Measurements from ENCODE around the gene NDFIP1. TPM values are rescaled to one million over a fixed set of nuclear protein-coding genes. Genes with fewer than 3 reads are reported as not detected.

NDFIP1 gene, protein sequence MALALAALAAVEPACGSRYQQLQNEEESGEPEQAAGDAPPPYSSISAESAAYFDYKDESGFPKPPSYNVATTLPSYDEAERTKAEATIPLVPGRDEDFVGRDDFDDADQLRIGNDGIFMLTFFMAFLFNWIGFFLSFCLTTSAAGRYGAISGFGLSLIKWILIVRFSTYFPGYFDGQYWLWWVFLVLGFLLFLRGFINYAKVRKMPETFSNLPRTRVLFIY
- total RNA-seq: 87.5 and 115 TPM in 2 replicates

DNA sequence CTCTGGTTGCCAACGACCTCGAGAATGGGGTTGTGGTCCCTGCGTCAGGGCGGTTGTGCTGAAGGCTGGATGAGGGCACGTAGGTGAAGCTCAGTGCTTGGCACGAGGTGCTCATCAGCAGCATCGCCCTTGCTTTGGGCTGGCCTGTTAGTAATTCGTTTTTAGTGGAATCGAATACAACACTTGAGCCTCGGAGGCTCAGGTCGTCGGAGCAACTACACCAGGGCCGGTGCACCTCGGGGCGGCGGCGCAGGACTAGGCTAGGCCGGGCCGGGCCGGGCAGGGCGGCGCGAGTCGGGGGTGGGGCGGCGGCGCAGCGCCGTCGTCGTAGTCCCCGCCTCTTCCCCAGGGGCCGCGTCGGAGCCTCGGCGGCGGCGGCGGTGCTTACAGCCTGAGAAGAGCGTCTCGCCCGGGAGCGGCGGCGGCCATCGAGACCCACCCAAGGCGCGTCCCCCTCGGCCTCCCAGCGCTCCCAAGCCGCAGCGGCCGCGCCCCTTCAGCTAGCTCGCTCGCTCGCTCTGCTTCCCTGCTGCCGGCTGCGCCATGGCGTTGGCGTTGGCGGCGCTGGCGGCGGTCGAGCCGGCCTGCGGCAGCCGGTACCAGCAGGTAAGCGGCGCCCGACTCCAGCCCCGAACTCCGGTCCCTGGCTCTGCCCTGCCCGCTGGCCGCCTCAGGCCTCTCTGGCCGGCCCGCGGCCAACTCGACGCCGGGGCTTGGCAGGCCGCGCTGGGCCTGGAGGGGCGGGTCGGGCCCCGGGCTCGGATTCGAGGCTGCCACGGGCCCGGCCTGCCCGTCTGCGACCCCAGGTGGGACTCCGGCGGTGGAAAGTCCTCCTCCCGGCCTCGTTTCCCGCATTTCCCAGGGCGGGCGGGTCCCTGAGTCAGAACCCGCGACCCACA lies at the start of gene NDFIP1:
Gene NDFIP1, plus strand, starts transcription at position 348 of the 899 bp plus-strand sequence. Its CDS starts 196 bp downstream, at position 544.
- TF ChIP-seq, protein P1, sequence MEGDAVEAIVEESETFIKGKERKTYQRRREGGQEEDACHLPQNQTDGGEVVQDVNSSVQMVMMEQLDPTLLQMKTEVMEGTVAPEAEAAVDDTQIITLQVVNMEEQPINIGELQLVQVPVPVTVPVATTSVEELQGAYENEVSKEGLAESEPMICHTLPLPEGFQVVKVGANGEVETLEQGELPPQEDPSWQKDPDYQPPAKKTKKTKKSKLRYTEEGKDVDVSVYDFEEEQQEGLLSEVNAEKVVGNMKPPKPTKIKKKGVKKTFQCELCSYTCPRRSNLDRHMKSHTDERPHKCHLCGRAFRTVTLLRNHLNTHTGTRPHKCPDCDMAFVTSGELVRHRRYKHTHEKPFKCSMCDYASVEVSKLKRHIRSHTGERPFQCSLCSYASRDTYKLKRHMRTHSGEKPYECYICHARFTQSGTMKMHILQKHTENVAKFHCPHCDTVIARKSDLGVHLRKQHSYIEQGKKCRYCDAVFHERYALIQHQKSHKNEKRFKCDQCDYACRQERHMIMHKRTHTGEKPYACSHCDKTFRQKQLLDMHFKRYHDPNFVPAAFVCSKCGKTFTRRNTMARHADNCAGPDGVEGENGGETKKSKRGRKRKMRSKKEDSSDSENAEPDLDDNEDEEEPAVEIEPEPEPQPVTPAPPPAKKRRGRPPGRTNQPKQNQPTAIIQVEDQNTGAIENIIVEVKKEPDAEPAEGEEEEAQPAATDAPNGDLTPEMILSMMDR (IDR thresholded peaks at IDR 0.05; ENCODE audit: extremely low read depth, low read depth, low read length): no peak
- Histone ChIP-seq H3K4me1 (ENCODE audit: insufficient read depth, low read length) (peaks cover 13% of the 10 kb centered on the region), H3K4me3 (ENCODE audit: insufficient read depth, low read length) (peak within 1 kb of the TSS; percentile 90)

DNA sequence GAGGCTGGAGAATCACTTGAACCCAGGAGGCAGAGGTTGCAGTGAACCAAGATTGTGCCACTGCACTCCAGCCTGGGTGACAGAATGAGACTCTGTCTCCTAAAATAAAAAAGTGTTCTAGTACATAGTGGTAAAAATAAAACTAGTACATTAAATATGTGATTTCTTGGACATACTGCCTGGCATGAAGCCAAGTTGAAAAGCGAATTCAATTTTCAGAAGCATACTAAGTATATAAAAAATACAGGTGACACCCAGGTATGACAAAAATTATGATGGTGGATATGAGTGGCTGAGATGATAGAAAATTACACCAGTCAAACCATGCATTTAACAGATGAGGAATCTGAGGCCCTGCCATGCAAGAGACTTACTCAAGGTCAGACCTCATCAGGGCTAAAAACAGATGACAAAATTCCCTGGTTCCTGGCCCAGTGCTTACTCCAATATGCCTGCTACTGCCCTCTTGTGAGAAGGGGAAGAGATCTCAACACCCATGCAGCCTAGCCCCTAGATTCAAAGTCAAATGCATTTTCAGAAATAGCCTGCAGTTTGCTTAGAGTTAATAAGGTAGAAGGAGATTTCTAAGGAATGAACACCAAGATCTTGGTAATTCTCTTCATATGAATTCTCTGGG lies 49.2 kb upstream of the NDFIP1 start:
- H3K4me1 ChIP-seq (ENCODE audit: insufficient read depth, low read length): peaks cover 20% of the 10 kb centered on the region
- no peak overlapping the region for H3K4me2 ChIP-seq (ENCODE audit: insufficient read depth, low read length)
- H2AFZ ChIP-seq (ENCODE audit: low read length): no peak overlapping the region
- DNase-seq (ENCODE audit: insufficient read length, low spot score, missing footprints): peak; percentile 66
- no peaks in the 10 kb centered on the region for H4K20me1 ChIP-seq (ENCODE audit: insufficient read depth, low read length)
- no peak overlapping the region for H3K4me3 ChIP-seq (ENCODE audit: insufficient read depth, low read length)
- TF ChIP-seq, protein P1 (IDR thresholded peaks at IDR 0.05; ENCODE audit: extremely low read depth, low read depth, low read length): peak; percentile 41
- no peaks in the 10 kb centered on the region for H3K36me3 ChIP-seq (ENCODE audit: insufficient read depth, low read length)
- H3K79me2 ChIP-seq (ENCODE audit: insufficient read depth, low read length): no peaks in the 10 kb centered on the region
- H3K9me3 ChIP-seq (ENCODE audit: low read depth, low read length): no peaks in the 10 kb centered on the region
- no peaks in the 10 kb centered on the region for H3K27me3 ChIP-seq (ENCODE audit: insufficient read depth, low read length)
- no peak overlapping the region for H3K27ac ChIP-seq (ENCODE audit: low read depth, low read length)

More for the DNA sequence above, at the start of gene NDFIP1:
- DNase-seq (ENCODE audit: insufficient read length, low spot score, missing footprints): peak; percentile 90
- Histone ChIP-seq H3K4me2 (ENCODE audit: insufficient read depth, low read length) (peak within 1 kb of the TSS; percentile 98), H3K27me3 (ENCODE audit: insufficient read depth, low read length) (no peaks in the 10 kb centered on the region), H3K36me3 (ENCODE audit: insufficient read depth, low read length) (no peaks in the 10 kb centered on the region), H4K20me1 (ENCODE audit: insufficient read depth, low read length) (peaks cover 30% of the 10 kb centered on the region), H2AFZ (ENCODE audit: low read length) (peak within 1 kb of the TSS; percentile 100), H3K9me3 (ENCODE audit: low read depth, low read length) (no peaks in the 10 kb centered on the region), H3K79me2 (ENCODE audit: insufficient read depth, low read length) (peaks cover 46% of the 10 kb centered on the region), H3K27ac (ENCODE audit: low read depth, low read length) (peak within 1 kb of the TSS; percentile 88)

DNA sequence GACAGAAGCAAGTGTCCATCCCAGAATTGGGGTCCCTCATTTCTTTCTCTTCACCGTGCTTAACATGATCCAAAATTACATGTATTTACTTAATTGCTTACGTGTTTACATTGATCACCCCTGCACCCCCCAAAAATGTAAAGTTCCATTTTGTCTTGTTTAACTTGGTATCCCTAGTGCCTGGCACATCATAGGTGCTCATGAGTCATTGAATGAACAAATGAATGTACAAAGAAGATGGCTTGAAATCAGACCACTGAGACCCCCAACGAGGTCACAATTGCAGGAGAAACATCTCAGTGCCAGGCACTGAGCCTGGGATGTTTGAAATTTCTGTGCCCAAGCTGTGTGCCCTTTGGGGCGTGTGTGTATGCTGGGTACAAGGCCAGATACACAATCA lies 45.2 kb upstream of the NDFIP1 start:
- Histone ChIP-seq H3K4me1 (ENCODE audit: insufficient read depth, low read length) (peaks cover 21% of the 10 kb centered on the region), H4K20me1 (ENCODE audit: insufficient read depth, low read length) (no peaks in the 10 kb centered on the region), H3K9me3 (ENCODE audit: low read depth, low read length) (no peaks in the 10 kb centered on the region), H3K27ac (ENCODE audit: low read depth, low read length) (peak overlapping the region; percentile 53), H3K79me2 (ENCODE audit: insufficient read depth, low read length) (no peaks in the 10 kb centered on the region), H3K27me3 (ENCODE audit: insufficient read depth, low read length) (peaks cover 2% of the 10 kb centered on the region), H3K36me3 (ENCODE audit: insufficient read depth, low read length) (no peaks in the 10 kb centered on the region), H3K4me2 (ENCODE audit: insufficient read depth, low read length) (peak overlapping the region; percentile 61), H3K4me3 (ENCODE audit: insufficient read depth, low read length) (peak overlapping the region; percentile 31), H2AFZ (ENCODE audit: low read length) (peak overlapping the region; percentile 76)
- DNase-seq (ENCODE audit: insufficient read length, low spot score, missing footprints): no peak
- TF ChIP-seq, protein P1 (IDR thresholded peaks at IDR 0.05; ENCODE audit: extremely low read depth, low read depth, low read length): no peak
